COLO668 (cell line): ENCODE results near the gene CABP4.
A peak's percentile ranks its signal among the peaks of the same experiment; 100 is the strongest.

Experiments used
- DNase-seq: peaks from one replicate; lab custom pipeline; 2025; ENCODE audit not compliant: unreplicated experiment; lab: John Stamatoyannopoulos, UW

Gene CABP4

DNA sequence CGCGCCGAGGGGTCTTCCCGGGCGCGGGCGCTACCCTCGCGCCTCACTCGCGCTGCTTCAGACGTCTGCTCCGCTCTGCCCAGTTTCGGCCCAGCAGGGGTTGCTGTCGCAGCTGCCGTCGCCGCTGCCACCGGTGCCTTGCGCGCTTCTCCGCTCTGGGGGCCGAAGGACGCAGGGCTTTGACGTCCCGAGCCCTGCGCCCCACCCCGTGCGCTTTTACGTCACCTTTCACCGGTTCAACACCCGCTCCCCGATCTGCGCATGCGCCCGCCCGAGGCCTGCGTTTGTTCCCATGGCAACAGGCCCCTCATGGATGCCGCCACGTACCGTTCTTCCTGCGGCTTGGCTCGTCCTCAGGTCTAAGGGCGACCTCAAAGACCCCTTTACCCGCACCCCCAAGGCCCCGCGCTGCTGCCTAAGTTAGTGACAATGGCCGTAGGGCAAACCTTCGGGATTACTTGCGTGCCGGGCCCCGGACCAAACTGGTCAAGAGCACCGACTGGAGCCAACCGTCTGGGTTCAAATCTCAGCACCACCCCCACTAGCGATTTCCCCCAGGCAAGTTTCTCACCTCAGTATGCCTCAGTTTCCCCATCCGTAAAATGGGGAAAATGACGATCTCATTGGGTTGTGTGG lies 53.5 kb downstream of the CABP4 start:
- DNase-seq = peak; percentile 98

- DNase-seq = no peak
Observed at GRCh38 chr11:67510023-67510345, 54.8 kb downstream of the CABP4 start.
